IMR-90 (cell line): ENCODE measurements around the gene POLR3GL. TPM values are rescaled to one million over a fixed set of nuclear protein-coding genes. Genes with fewer than 3 reads are reported as not detected.

ENCODE experiments used
- ATAC-seq: fragments of 200-7000 bp; cut with Tn5 transposase; 2 replicates; pipeline ENCODE4 v1.9.1; 2020; ENCODE audit warnings: low read depth, mild to moderate bottlenecking, moderate library complexity
- BruUV-seq: library from RNA; stranded (reverse); fragments of 400-500 nt; replicated peaks from 2 replicates; lab custom pipeline; 2021; lab: Mats Ljungman, UMichigan
- CTCF ChIA-PET: fragments of 300-600 bp; formaldehyde crosslinking; extraction: SDS; loops from one replicate; lab custom pipeline; 2021; ENCODE audit warnings: antibody characterized with exemption; lab: Yijun Ruan, JAX
- POLR2A ChIA-PET: fragments of 300-600 bp; sonication (Branson Sonifier 250); formaldehyde crosslinking; loops from one replicate; lab custom pipeline; 2022; ENCODE audit warnings: antibody characterized with exemption; ENCODE audit not compliant: unreplicated experiment; lab: Charles Lee
- DNase-seq: peaks from one replicate; pipeline ENCODE4 v3.0.0; 2013
- H2AFZ ChIP-seq: replicated peaks from 2 replicates; pipeline ENCODE3; 2013; ENCODE audit warnings: low read length, mild to moderate bottlenecking; ENCODE audit not compliant: poor library complexity
- H2AK5ac ChIP-seq: 2 replicates; pipeline ENCODE4 v1.6.1; 2013; ENCODE audit warnings: low read depth, low read length, inconsistent platforms
- H2AK9ac ChIP-seq: replicated peaks from 2 replicates; pipeline ENCODE3; 2013; ENCODE audit warnings: mild to moderate bottlenecking, low read depth, low read length, moderate library complexity; ENCODE audit not compliant: poor library complexity
- H2BK120ac ChIP-seq: 2 replicates; pipeline ENCODE4 v1.6.1; 2013; ENCODE audit warnings: low read depth, low read length, inconsistent platforms
- H2BK15ac ChIP-seq: 3 replicates; pipeline ENCODE4 v1.6.1; 2013; ENCODE audit warnings: low read depth, low read length, inconsistent platforms
- H2BK20ac ChIP-seq: 2 replicates; pipeline ENCODE4 v1.6.1; 2013; ENCODE audit warnings: low read depth, mild to moderate bottlenecking, inconsistent platforms, low read length, moderate library complexity
- H2BK5ac ChIP-seq: 2 replicates; pipeline ENCODE4 v1.6.1; 2013; ENCODE audit warnings: mild to moderate bottlenecking, low read depth, low read length, inconsistent platforms; ENCODE audit not compliant: poor library complexity, severe bottlenecking
- H3K14ac ChIP-seq: replicated peaks from 2 replicates; pipeline ENCODE4 v1.6.1; 2013; ENCODE audit warnings: low read depth, low read length, inconsistent platforms
- H3K18ac ChIP-seq: 2 replicates; pipeline ENCODE4 v1.6.1; 2013; ENCODE audit warnings: low read depth, low read length, control low read depth
- H3K23ac ChIP-seq: 2 replicates; pipeline ENCODE4 v1.6.1; 2013; ENCODE audit warnings: low read depth, low read length, inconsistent platforms
- H3K27ac ChIP-seq: 2 replicates; pipeline ENCODE4 v1.5.1; 2013; ENCODE audit warnings: mild to moderate bottlenecking, control low read depth, low read length; ENCODE audit not compliant: insufficient read depth
- H3K27me3 ChIP-seq: 2 replicates; pipeline ENCODE4 v1.6.1; 2013; ENCODE audit warnings: low read length; ENCODE audit not compliant: control insufficient read depth, insufficient read depth
- H3K36me3 ChIP-seq: 2 replicates; pipeline ENCODE4 v1.6.1; 2013; ENCODE audit warnings: low read length, mixed read lengths; ENCODE audit not compliant: control insufficient read depth, insufficient read depth
- H3K4ac ChIP-seq: 2 replicates; pipeline ENCODE4 v1.6.1; 2013; ENCODE audit warnings: low read depth, low read length, inconsistent platforms
- H3K4me1 ChIP-seq: 2 replicates; pipeline ENCODE4 v1.6.1; 2013; ENCODE audit warnings: low read length, mixed read lengths; ENCODE audit not compliant: control insufficient read depth, insufficient read depth
- H3K4me2 ChIP-seq: 2 replicates; pipeline ENCODE4 v1.6.1; 2013; ENCODE audit warnings: low read depth, mild to moderate bottlenecking, control low read depth, low read length, moderate library complexity
- H3K4me3 ChIP-seq: 2 replicates; pipeline ENCODE4 v1.5.1; 2013; ENCODE audit warnings: low read depth, mild to moderate bottlenecking, control low read depth, low read length, moderate library complexity; ENCODE audit not compliant: insufficient read depth
- H3K56ac ChIP-seq: 2 replicates; pipeline ENCODE4 v1.6.1; 2013; ENCODE audit warnings: low read length, inconsistent platforms; ENCODE audit not compliant: insufficient read depth; ENCODE audit errors: extremely low read depth
- H3K79me1 ChIP-seq, 2 experiments: 2 replicates each; pipeline ENCODE4 v1.6.1; 2013; ENCODE audit warnings: low read length in 2 of 2, inconsistent platforms in 1 of 2, low read depth in 1 of 2
- H3K9ac ChIP-seq: 2 replicates; pipeline ENCODE4 v1.6.1; 2013; ENCODE audit warnings: low read depth, low read length, control low read depth
- H3K9me1 ChIP-seq: 2 replicates; pipeline ENCODE4 v1.6.1; 2013; ENCODE audit warnings: low read length, inconsistent platforms; ENCODE audit not compliant: insufficient read depth
- H3K9me3 ChIP-seq: 2 replicates; pipeline ENCODE4 v1.6.1; 2013; ENCODE audit warnings: low read length; ENCODE audit not compliant: control insufficient read depth, insufficient read depth
- H4K20me1 ChIP-seq: 2 replicates; pipeline ENCODE4 v1.6.1; 2013; ENCODE audit warnings: low read length, inconsistent platforms; ENCODE audit not compliant: insufficient read depth
- H4K5ac ChIP-seq: 2 replicates; pipeline ENCODE4 v1.6.1; 2013; ENCODE audit warnings: mild to moderate bottlenecking, low read depth, low read length, control low read depth
- H4K8ac ChIP-seq, 2 experiments: 2 replicates each; pipeline ENCODE4 v1.6.1; 2013; ENCODE audit warnings: low read depth in 2 of 2, low read length in 2 of 2, control low read depth in 1 of 2, inconsistent platforms in 1 of 2
- H4K91ac ChIP-seq: 2 replicates; pipeline ENCODE4 v1.6.1; 2013; ENCODE audit warnings: low read depth, low read length, inconsistent platforms; ENCODE audit not compliant: insufficient read depth
- BHLHE40 ChIP-seq: fragments of 150-350 bp; IDR thresholded peaks from 2 replicates; pipeline ENCODE4 v1.6.1; 2016; ENCODE audit warnings: mild to moderate bottlenecking, low read depth, low read length
- CEBPB ChIP-seq: IDR thresholded peaks from 2 replicates; pipeline ENCODE4 v1.6.1; 2012; ENCODE audit warnings: low read depth, low read length, improper control_type of control experiment
- FOS ChIP-seq: fragments of 150-350 bp; IDR thresholded peaks from 2 replicates; pipeline ENCODE4 v1.6.1; 2016; ENCODE audit warnings: low read depth, low read length
- MAFK ChIP-seq: IDR thresholded peaks from 2 replicates; pipeline ENCODE4 v1.6.1; 2012; ENCODE audit warnings: low read depth, low read length, improper control_type of control experiment
- MXI1 ChIP-seq: IDR thresholded peaks from 2 replicates; pipeline ENCODE4 v1.6.1; 2012; ENCODE audit warnings: low read depth, mild to moderate bottlenecking, low read length, moderate library complexity, borderline replicate concordance
- NFE2L2 ChIP-seq: fragments of 150-350 bp; IDR thresholded peaks from 2 replicates; pipeline ENCODE4 v1.6.1; 2016; ENCODE audit warnings: low read depth, mild to moderate bottlenecking, low read length
- POLR2A ChIP-seq: IDR thresholded peaks from 2 replicates; pipeline ENCODE4 v1.6.1; 2012; ENCODE audit warnings: mild to moderate bottlenecking, low read depth, low read length
- RAD21 ChIP-seq: IDR thresholded peaks from 2 replicates; pipeline ENCODE4 v1.6.1; 2012; ENCODE audit warnings: low read length, improper control_type of control experiment
- RCOR1 ChIP-seq: IDR thresholded peaks from 2 replicates; pipeline ENCODE4 v1.6.1; 2012; ENCODE audit warnings: mild to moderate bottlenecking, low read length, improper control_type of control experiment; ENCODE audit not compliant: insufficient replicate concordance
- RFX5 ChIP-seq: IDR thresholded peaks from 2 replicates; pipeline ENCODE4 v1.8.0; 2012; ENCODE audit warnings: low read depth, mild to moderate bottlenecking, low read length, moderate library complexity
- SMC3 ChIP-seq: fragments of 150-350 bp; IDR thresholded peaks from 2 replicates; pipeline ENCODE4 v1.6.1; 2016; ENCODE audit warnings: low read depth, mild to moderate bottlenecking, antibody characterized with exemption, low read length, moderate library complexity
- WGBS, 2 experiments: methylation state at CpG; one replicate each; pipeline versions ENCODE4 v1.1.5 to v1.1.7; 2013; ENCODE audit warnings: missing lambda C conversion rate in 2 of 2; ENCODE audit not compliant: insufficient read length in 1 of 2; ENCODE audit errors: extremely low coverage in 2 of 2; 5-methylcytosine and 5-hydroxymethylcytosine counted together
- dilution Hi-C: fragments of 300-500 bp; cut with HindIII; formaldehyde crosslinking; loops from one replicate; pipeline ENCODE4 v1.14.3; 2018; ENCODE audit warnings: low sequenced_read_pairs; ENCODE audit not compliant: unreplicated experiment
- in situ Hi-C: fragments of 300-500 bp; cut with MboI; formaldehyde crosslinking; loops from 3 replicates; pipeline ENCODE4 v1.14.3; 2019; ENCODE audit warnings: low sequenced_read_pairs, inconsistent platforms, mixed read lengths
- intact Hi-C: fragments of 100-400 bp; cut with micrococcal nuclease; formaldehyde crosslinking; loops from 2 replicates; pipeline ENCODE4 v1.10.0; 2022
- polyA plus RNA-seq, 3 experiments: library from polyadenylated mRNA; depleted of rRNA; stranded (reverse); fragments of >200 nt; gene quantifications; 2 replicates each; pipeline ENCODE4 v1.2.3, GENCODE V29; 2012; ENCODE audit warnings: low replicate concordance in 1 of 3
- total RNA-seq: library from RNA; depleted of rRNA; stranded (reverse); fragments of >200 nt; gene quantifications from 2 replicates; pipeline ENCODE4 v1.2.3, GENCODE V29; 2012
- TF ChIP-seq, protein P1 (sequence below): conservative IDR thresholded peaks from 2 replicates; pipeline ENCODE4 v1.5.1; 2012; ENCODE audit warnings: mild to moderate bottlenecking, low read depth, low read length, improper control_type of control experiment
- TF ChIP-seq, protein P2 (sequence below): fragments of 150-350 bp; IDR thresholded peaks from 2 replicates; pipeline ENCODE4 v1.6.1; 2017; ENCODE audit warnings: mild to moderate bottlenecking, antibody characterized with exemption, low read length, low read depth

The POLR3GL gene
- total and polyA plus RNA-seq, 2 of the 4 experiments (the other 2 are of a cell fraction) = 7.9 to 16.3 TPM

GRCh38 chr1:145946477-145946986, 18.0 kb upstream of the POLR3GL start:
- Histone ChIP-seq H3K14ac (no peak overlapping the region), H4K5ac (no peak overlapping the region), H4K20me1 (peaks cover 7% of the 10 kb centered on the region; the same call in 1 of the 2 replicates), H3K27me3 (no peaks in the 10 kb centered on the region), H3K4me1 (no peaks in the 10 kb centered on the region), H3K9ac (no peak overlapping the region), H3K27ac (no peak overlapping the region), H2BK5ac (no peak overlapping the region), H2AFZ (no peak overlapping the region), H3K23ac (no peak overlapping the region), H3K4me2 (no peak overlapping the region), H2AK5ac (no peak overlapping the region), H3K4ac (no peak overlapping the region), H2BK15ac (no peak overlapping the region), H4K91ac (no peak overlapping the region), H2AK9ac (no peak overlapping the region), H3K36me3 (peaks cover 17% of the 10 kb centered on the region), H3K4me3 (no peak overlapping the region), H3K56ac (no peak overlapping the region), H2BK120ac (no peak overlapping the region), H3K9me1 (peaks cover 7% of the 10 kb centered on the region), H3K9me3 (no peaks in the 10 kb centered on the region), H3K18ac (no peak overlapping the region), H3K79me1 (peaks cover 36 to 53% of the 10 kb centered on the region in 2 experiments), H2BK20ac (no peak overlapping the region), H4K8ac (no peak overlapping the region)
- no CpG with 5 or more reads among the region's 4 CpGs for WGBS, 2 experiments
- dilution Hi-C loops (no loop called here), in situ Hi-C loops (no loop called here), intact Hi-C loops (no loop called here)
- ChIA-PET CTCF (no interaction called here), POLR2A (no interaction called here)
- DNase-seq = no peak
- no peak for TF ChIP-seq MXI1
- TF ChIP-seq RCOR1 = no peak
- no peak for TF ChIP-seq BHLHE40
- TF ChIP-seq FOS = no peak
- no peak for TF ChIP-seq POLR2A
- TF ChIP-seq CEBPB = no peak
- TF ChIP-seq RFX5 = no peak
- TF ChIP-seq, protein P1, sequence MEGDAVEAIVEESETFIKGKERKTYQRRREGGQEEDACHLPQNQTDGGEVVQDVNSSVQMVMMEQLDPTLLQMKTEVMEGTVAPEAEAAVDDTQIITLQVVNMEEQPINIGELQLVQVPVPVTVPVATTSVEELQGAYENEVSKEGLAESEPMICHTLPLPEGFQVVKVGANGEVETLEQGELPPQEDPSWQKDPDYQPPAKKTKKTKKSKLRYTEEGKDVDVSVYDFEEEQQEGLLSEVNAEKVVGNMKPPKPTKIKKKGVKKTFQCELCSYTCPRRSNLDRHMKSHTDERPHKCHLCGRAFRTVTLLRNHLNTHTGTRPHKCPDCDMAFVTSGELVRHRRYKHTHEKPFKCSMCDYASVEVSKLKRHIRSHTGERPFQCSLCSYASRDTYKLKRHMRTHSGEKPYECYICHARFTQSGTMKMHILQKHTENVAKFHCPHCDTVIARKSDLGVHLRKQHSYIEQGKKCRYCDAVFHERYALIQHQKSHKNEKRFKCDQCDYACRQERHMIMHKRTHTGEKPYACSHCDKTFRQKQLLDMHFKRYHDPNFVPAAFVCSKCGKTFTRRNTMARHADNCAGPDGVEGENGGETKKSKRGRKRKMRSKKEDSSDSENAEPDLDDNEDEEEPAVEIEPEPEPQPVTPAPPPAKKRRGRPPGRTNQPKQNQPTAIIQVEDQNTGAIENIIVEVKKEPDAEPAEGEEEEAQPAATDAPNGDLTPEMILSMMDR = no peak
- TF ChIP-seq SMC3 = no peak
- no peak for TF ChIP-seq RAD21
- no peak for TF ChIP-seq NFE2L2
- no peak for TF ChIP-seq MAFK
- TF ChIP-seq, protein P2, sequence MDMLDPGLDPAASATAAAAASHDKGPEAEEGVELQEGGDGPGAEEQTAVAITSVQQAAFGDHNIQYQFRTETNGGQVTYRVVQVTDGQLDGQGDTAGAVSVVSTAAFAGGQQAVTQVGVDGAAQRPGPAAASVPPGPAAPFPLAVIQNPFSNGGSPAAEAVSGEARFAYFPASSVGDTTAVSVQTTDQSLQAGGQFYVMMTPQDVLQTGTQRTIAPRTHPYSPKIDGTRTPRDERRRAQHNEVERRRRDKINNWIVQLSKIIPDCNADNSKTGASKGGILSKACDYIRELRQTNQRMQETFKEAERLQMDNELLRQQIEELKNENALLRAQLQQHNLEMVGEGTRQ = no peak
- no TSS peak for BruUV-seq
- ATAC-seq = no peak
